Measurements from ENCODE around the gene PPP2R2C.

PPP2R2C gene

GRCh38 chr4:6422866-6423265, 49.5 kb downstream of the PPP2R2C start:
- no peak for DNase-seq (ENCODE audit: low read depth)
- no peak for TF ChIP-seq CTCF (IDR thresholded peaks at IDR 0.05; ENCODE audit: low read depth, low read length)
- H3K4me3 ChIP-seq (ENCODE audit: low read depth, low read length), result no peak overlapping the region

- TF ChIP-seq MAX (IDR thresholded peaks at IDR 0.05; ENCODE audit: low read depth, low read length) (no peak), MYC (IDR thresholded peaks at IDR 0.05; ENCODE audit: low read depth, low read length) (no peak), CTCF (IDR thresholded peaks at IDR 0.05; ENCODE audit: low read depth, low read length) (no peak), POLR2A (IDR thresholded peaks at IDR 0.05; ENCODE audit: extremely low read depth, insufficient read length) (no peak)
- H3K4me3 ChIP-seq (ENCODE audit: low read depth, low read length), result no peak overlapping the region
- DNase-seq (ENCODE audit: low read depth), result no peak
Measured at GRCh38 chr4:6422105-6422504, 50.3 kb downstream of the PPP2R2C start.

- TF ChIP-seq MYC (IDR thresholded peaks at IDR 0.05; ENCODE audit: low read depth, low read length) (no peak), POLR2A (IDR thresholded peaks at IDR 0.05; ENCODE audit: extremely low read depth, insufficient read length) (no peak), CTCF (IDR thresholded peaks at IDR 0.05; ENCODE audit: low read depth, low read length) (no peak), MAX (IDR thresholded peaks at IDR 0.05; ENCODE audit: low read depth, low read length) (no peak)
- H3K4me3 ChIP-seq (ENCODE audit: low read depth, low read length), result no peak overlapping the region
- DNase-seq (ENCODE audit: low read depth), result no peak
Measured at GRCh38 chr4:6421397-6421796, 51.0 kb downstream of the PPP2R2C start.

- no peak overlapping the region for H3K4me3 ChIP-seq (ENCODE audit: low read depth, low read length)
- TF ChIP-seq MYC (IDR thresholded peaks at IDR 0.05; ENCODE audit: low read depth, low read length) (no peak), MAX (IDR thresholded peaks at IDR 0.05; ENCODE audit: low read depth, low read length) (no peak), CTCF (IDR thresholded peaks at IDR 0.05; ENCODE audit: low read depth, low read length) (no peak), POLR2A (IDR thresholded peaks at IDR 0.05; ENCODE audit: extremely low read depth, insufficient read length) (no peak)
- no peak for DNase-seq (ENCODE audit: low read depth)
Measured at GRCh38 chr4:6420972-6421371, 51.4 kb downstream of the PPP2R2C start.

GRCh38 chr4:6420036-6420435, 52.4 kb downstream of the PPP2R2C start:
- no peak overlapping the region for H3K4me3 ChIP-seq (ENCODE audit: low read depth, low read length)
- no peak for DNase-seq (ENCODE audit: low read depth)
- TF ChIP-seq POLR2A (IDR thresholded peaks at IDR 0.05; ENCODE audit: extremely low read depth, insufficient read length) (no peak), MYC (IDR thresholded peaks at IDR 0.05; ENCODE audit: low read depth, low read length) (no peak), MAX (IDR thresholded peaks at IDR 0.05; ENCODE audit: low read depth, low read length) (no peak), CTCF (IDR thresholded peaks at IDR 0.05; ENCODE audit: low read depth, low read length) (no peak)

- no peak for DNase-seq (ENCODE audit: low read depth)
- no peak overlapping the region for H3K4me3 ChIP-seq (ENCODE audit: low read depth, low read length)
- TF ChIP-seq CTCF (IDR thresholded peaks at IDR 0.05; ENCODE audit: low read depth, low read length) (no peak), MYC (IDR thresholded peaks at IDR 0.05; ENCODE audit: low read depth, low read length) (no peak), MAX (IDR thresholded peaks at IDR 0.05; ENCODE audit: low read depth, low read length) (no peak)
Measured at GRCh38 chr4:6419452-6420028, 52.9 kb downstream of the PPP2R2C start.

Data from NB4 (cell line).